ENCODE data around the gene SART1. TPM values are rescaled to one million over a fixed set of nuclear protein-coding genes. Genes with fewer than 3 reads are reported as not detected.

Gene SART1, protein sequence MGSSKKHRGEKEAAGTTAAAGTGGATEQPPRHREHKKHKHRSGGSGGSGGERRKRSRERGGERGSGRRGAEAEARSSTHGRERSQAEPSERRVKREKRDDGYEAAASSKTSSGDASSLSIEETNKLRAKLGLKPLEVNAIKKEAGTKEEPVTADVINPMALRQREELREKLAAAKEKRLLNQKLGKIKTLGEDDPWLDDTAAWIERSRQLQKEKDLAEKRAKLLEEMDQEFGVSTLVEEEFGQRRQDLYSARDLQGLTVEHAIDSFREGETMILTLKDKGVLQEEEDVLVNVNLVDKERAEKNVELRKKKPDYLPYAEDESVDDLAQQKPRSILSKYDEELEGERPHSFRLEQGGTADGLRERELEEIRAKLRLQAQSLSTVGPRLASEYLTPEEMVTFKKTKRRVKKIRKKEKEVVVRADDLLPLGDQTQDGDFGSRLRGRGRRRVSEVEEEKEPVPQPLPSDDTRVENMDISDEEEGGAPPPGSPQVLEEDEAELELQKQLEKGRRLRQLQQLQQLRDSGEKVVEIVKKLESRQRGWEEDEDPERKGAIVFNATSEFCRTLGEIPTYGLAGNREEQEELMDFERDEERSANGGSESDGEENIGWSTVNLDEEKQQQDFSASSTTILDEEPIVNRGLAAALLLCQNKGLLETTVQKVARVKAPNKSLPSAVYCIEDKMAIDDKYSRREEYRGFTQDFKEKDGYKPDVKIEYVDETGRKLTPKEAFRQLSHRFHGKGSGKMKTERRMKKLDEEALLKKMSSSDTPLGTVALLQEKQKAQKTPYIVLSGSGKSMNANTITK
- 10 to 100 TPM; 20.7 to 42.5 TPM for total RNA-seq

DNA sequence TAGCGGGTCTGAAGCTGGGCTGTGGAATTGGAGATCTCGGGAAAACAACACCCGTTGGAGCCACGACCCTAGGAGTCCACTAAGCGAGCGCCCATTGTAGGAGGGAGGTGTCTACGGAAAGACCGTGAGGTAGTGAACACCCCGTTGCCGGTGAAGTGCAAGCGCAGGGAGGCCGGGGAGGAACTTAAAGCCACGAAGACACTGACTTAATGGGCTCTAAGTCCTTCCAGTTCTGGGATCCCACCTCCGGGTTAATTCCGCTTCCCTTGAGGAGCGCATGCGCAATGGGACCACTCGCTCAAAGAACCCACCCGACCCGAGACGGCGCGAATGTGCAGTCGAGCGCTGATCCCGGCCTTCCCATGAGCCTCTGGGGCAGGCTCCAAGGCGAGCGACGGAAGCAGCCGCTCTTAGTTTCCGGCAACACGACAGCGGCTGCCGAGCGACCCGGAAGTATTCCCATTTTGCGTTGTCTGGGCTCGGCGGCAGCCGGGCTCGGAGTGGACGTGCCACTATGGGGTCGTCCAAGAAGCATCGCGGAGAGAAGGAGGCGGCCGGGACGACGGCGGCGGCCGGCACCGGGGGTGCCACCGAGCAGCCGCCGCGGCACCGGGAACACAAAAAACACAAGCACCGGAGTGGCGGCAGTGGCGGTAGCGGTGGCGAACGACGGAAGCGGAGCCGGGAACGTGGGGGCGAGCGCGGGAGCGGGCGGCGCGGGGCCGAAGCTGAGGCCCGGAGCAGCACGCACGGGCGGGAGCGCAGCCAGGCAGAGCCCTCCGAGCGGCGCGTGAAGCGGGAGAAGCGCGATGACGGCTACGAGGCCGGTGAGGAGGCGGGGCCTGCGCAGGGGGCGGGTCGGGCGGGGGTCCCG, at the start of gene SART1:
TSS of gene SART1 (plus strand) at position 468 of the 874 bp plus-strand sequence. CDS start at position 515, 47 bp downstream.
- peak within 1 kb of the TSS; percentile 91 to 100 for H3K4me3 ChIP-seq
- H3K9me3 ChIP-seq, result no peaks in the 10 kb centered on the region
- H3K27me3 ChIP-seq, result no peaks in the 10 kb centered on the region
- TF ChIP-seq, protein P1, sequence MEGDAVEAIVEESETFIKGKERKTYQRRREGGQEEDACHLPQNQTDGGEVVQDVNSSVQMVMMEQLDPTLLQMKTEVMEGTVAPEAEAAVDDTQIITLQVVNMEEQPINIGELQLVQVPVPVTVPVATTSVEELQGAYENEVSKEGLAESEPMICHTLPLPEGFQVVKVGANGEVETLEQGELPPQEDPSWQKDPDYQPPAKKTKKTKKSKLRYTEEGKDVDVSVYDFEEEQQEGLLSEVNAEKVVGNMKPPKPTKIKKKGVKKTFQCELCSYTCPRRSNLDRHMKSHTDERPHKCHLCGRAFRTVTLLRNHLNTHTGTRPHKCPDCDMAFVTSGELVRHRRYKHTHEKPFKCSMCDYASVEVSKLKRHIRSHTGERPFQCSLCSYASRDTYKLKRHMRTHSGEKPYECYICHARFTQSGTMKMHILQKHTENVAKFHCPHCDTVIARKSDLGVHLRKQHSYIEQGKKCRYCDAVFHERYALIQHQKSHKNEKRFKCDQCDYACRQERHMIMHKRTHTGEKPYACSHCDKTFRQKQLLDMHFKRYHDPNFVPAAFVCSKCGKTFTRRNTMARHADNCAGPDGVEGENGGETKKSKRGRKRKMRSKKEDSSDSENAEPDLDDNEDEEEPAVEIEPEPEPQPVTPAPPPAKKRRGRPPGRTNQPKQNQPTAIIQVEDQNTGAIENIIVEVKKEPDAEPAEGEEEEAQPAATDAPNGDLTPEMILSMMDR (IDR thresholded peaks at IDR 0.05), result peak in 1 of 2 donors; percentile 25
- peak within 1 kb of the TSS; percentile 87 to 91 for H3K27ac ChIP-seq
- peaks cover 0 to 27% of the 10 kb centered on the region in 2 donors for H3K4me1 ChIP-seq
- peak; percentile 98 for DNase-seq (ENCODE audit: low spot score)
- peaks cover 26% of the 10 kb centered on the region for H3K36me3 ChIP-seq

DNA sequence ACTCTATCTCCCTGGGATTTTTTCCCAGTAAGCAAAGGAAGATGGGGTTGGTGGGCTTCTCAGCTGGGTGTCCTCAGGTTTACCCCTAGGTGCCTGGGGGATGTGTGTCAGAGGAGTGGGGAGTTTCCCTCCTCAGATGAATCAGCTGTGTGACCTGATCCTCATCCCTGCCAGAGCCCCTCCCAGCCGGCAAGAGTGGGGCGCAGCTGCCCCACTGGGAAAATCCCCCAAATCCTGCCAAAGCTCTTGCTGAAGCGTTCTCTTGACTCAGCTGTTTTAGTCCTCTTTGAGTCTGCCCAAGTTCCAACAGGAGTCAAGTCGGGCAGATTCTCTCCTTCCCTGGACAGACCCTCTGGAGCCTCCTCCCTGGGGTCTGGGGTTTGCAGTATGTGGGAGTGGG, 48.7 kb upstream of the SART1 start:
- Histone ChIP-seq H3K4me3 (no peak overlapping the region), H3K9me3 (no peaks in the 10 kb centered on the region), H3K36me3 (no peaks in the 10 kb centered on the region), H3K27me3 (no peaks in the 10 kb centered on the region), H3K4me1 (peaks cover 0 to 45% of the 10 kb centered on the region in 2 donors), H3K27ac (no peak overlapping the region)
- no peak for DNase-seq (ENCODE audit: low spot score)
- TF ChIP-seq, protein P1 (IDR thresholded peaks at IDR 0.05), result no peak

DNA sequence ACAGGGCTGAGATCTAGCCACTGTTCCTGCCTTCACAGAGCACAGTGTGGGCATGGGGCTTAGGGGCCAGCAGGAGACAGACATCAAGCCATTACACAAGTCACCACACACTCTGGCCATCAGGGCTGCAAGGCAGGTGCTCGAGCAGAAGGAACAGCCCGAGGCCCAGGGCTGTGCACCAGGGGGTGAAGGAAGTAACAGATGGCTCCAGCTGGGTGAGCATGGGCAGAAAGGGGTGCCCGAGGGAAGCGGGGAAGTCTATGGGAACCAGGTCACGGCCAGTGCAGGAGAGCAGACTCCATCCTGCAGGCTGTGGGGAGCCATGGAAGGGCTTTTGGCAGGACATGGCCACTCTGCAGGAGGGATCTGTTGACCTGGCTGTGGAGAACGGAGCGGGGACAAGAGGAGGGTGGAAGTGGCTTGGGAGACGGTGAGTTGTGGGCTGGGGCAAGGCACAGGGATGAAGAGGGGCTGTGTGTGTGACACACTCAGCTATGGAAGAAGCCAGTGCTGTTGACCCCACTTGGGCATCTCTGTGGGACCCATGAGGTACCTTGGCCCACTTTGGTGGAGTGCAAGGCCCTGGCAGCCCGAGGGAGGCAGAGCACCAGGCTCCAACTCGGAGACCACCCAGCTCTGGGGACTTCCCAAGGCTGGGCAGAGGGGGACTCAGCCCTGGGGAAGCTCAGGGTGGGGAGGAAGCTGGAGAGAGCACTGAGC, 46.3 kb upstream of the SART1 start:
- peaks cover 0 to 56% of the 10 kb centered on the region in 2 donors for H3K4me1 ChIP-seq

DNA sequence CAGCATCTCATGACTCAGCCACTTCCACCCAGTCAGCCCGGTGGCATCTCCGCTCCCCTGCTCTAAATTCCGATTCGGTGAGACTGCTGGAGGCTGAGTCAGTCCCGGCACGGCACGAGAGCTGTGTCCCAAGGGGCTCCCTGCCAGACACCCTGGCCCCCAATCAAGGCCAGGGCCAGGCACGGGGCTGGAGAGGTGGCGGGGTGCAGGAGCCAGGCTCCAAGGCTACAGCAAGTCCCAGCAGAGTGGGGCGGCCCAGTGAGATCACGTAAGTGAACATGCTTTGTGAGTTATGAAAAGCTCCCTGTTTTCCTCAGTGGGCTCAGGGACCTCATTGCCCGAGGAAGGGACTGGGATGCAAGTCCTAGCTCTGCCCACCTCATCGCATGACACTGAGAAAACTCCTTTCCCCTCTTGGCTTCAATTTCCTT, 45.7 kb upstream of the SART1 start:
- Histone ChIP-seq H3K4me1 (peaks cover 0 to 62% of the 10 kb centered on the region in 2 donors), H3K27ac (peak overlapping the region; percentile 93 to 97), H3K27me3 (no peaks in the 10 kb centered on the region), H3K9me3 (no peaks in the 10 kb centered on the region), H3K36me3 (no peaks in the 10 kb centered on the region), H3K4me3 (peak overlapping the region in 1 of 2 donors; percentile 19)
- TF ChIP-seq, protein P1 (IDR thresholded peaks at IDR 0.05), result no peak
- DNase-seq (ENCODE audit: low spot score), result peak; percentile 96

More for the DNA sequence above, 46.3 kb upstream of the SART1 start:
- H3K27me3 ChIP-seq, result no peaks in the 10 kb centered on the region
- peak overlapping the region in 1 of 2 donors; percentile 19 for H3K4me3 ChIP-seq
- H3K36me3 ChIP-seq, result no peaks in the 10 kb centered on the region
- DNase-seq (ENCODE audit: low spot score), result no peak
- H3K9me3 ChIP-seq, result no peaks in the 10 kb centered on the region
- H3K27ac ChIP-seq, result peak overlapping the region; percentile 93 to 97
- TF ChIP-seq, protein P1 (IDR thresholded peaks at IDR 0.05), result no peak

DNA sequence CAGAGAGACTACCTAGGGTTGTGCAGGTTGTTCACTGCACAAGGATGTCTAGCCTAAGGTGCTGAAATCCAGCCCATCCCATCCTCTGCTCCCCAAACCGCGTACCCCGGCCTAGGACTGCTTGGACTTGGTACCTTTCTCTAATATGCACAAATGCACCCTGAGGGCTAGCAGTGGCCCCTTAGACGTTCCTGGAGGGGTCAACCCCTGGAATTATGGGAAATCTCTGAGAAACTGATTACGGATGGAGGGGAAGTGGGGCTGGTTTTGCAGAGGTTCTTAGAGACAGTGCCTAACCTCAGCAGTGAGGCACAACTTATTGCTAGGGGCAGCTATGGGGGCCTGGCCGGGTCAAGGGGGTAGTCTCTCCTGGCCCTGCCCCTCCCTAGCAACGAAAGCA, 45.1 kb upstream of the SART1 start:
- no peak for DNase-seq (ENCODE audit: low spot score)
- H3K27me3 ChIP-seq, result no peaks in the 10 kb centered on the region
- H3K27ac ChIP-seq, result peak overlapping the region; percentile 93 to 97
- TF ChIP-seq, protein P1 (IDR thresholded peaks at IDR 0.05), result no peak
- no peaks in the 10 kb centered on the region for H3K36me3 ChIP-seq
- no peak overlapping the region for H3K4me3 ChIP-seq
- H3K4me1 ChIP-seq, result peaks cover 0 to 63% of the 10 kb centered on the region in 2 donors
- no peaks in the 10 kb centered on the region for H3K9me3 ChIP-seq
